HEK293 (cell line): ENCODE data around the gene DOK6.

Source experiments
- CTCF ChIA-PET: fragments of 350-600 bp; formaldehyde crosslinking; extraction: SDS; loops from one replicate; lab custom pipeline; 2021; ENCODE audit warnings: antibody characterized with exemption; lab: Yijun Ruan, JAX
- POLR2A ChIA-PET: fragments of 300-600 bp; formaldehyde crosslinking; extraction: SDS; loops from one replicate; lab custom pipeline; 2020; ENCODE audit warnings: antibody characterized with exemption, inconsistent platforms; lab: Yijun Ruan, JAX
- H3K27ac ChIP-seq: fragments of 200-500 bp; sonication (Bioruptor generic); 2 replicates; pipeline ENCODE4 v1.5.1; 2014; ENCODE audit warnings: low read depth, low read length, control low read depth, inconsistent platforms; ENCODE audit errors: extremely low read depth
- H3K36me3 ChIP-seq, 2 experiments: fragments of 200-500 bp in 1 of 2; sonication (Bioruptor generic) in 1 of 2; 1 replicate in 1 of 2; 2 replicates in 1 of 2; pipeline ENCODE4 v1.5.1; 2014 to 2017; ENCODE audit warnings: inconsistent platforms in 2 of 2, low read length in 2 of 2; ENCODE audit not compliant: control insufficient read depth in 2 of 2, insufficient read depth in 1 of 2
- H3K4me1 ChIP-seq: fragments of 200-500 bp; sonication (Bioruptor generic); 2 replicates; pipeline ENCODE4 v1.5.1; 2014; ENCODE audit warnings: mild to moderate bottlenecking, low read length, inconsistent platforms; ENCODE audit not compliant: control insufficient read depth, insufficient read depth
- H3K4me3 ChIP-seq: 2 replicates; pipeline ENCODE4 v1.5.1; 2011; ENCODE audit warnings: low read depth, mild to moderate bottlenecking, control low read depth, low read length, moderate library complexity
- H3K9me3 ChIP-seq: fragments of 200-500 bp; sonication (Bioruptor generic); 2 replicates; pipeline ENCODE4 v1.5.1; 2014; ENCODE audit warnings: low read depth, low read length, inconsistent platforms; ENCODE audit not compliant: control insufficient read depth, insufficient read depth
- IKZF3 ChIP-seq: fragments of 450-650 bp; IDR thresholded peaks from 2 replicates; pipeline ENCODE4 v1.5.0; 2018; ENCODE audit warnings: missing biosample characterization, mild to moderate bottlenecking, missing genetic modification characterization, moderate library complexity
- ZBTB17 ChIP-seq: fragments of 450-650 bp; formaldehyde crosslinking; IDR thresholded peaks from 2 replicates; pipeline ENCODE4 v1.5.1; 2016; ENCODE audit warnings: missing biosample characterization, missing genetic modification characterization
- ZNF148 ChIP-seq: fragments of 450-650 bp; formaldehyde crosslinking; IDR thresholded peaks from 2 replicates; pipeline ENCODE4 v1.5.0; 2017; ENCODE audit warnings: missing biosample characterization, missing genetic modification characterization, borderline replicate concordance
- ZNF2 ChIP-seq: fragments of 450-650 bp; formaldehyde crosslinking; IDR thresholded peaks from 2 replicates; pipeline ENCODE4 v1.5.1; 2016; ENCODE audit warnings: missing biosample characterization, missing genetic modification characterization
- ZNF23 ChIP-seq: fragments of 450-650 bp; formaldehyde crosslinking; IDR thresholded peaks from 2 replicates; pipeline ENCODE4 v1.5.1; 2016; ENCODE audit warnings: missing biosample characterization, missing genetic modification characterization, borderline replicate concordance
- ZNF398 ChIP-seq: fragments of 450-650 bp; formaldehyde crosslinking; IDR thresholded peaks from 2 replicates; pipeline ENCODE4 v1.5.1; 2017; ENCODE audit warnings: missing biosample characterization, missing genetic modification characterization
- ZNF560 ChIP-seq: fragments of 450-650 bp; formaldehyde crosslinking; IDR thresholded peaks from 2 replicates; pipeline ENCODE4 v1.5.1; 2017; ENCODE audit warnings: missing biosample characterization, missing genetic modification characterization, borderline replicate concordance
- ZNF626 ChIP-seq: fragments of 450-650 bp; sonication (Bioruptor Pico); formaldehyde crosslinking; IDR thresholded peaks from 2 replicates; pipeline ENCODE4 v1.5.1; 2018; ENCODE audit warnings: missing biosample characterization, missing genetic modification characterization, inconsistent platforms
- ZNF660 ChIP-seq: fragments of 450-650 bp; IDR thresholded peaks from 2 replicates; pipeline ENCODE4 v1.5.1; 2018; ENCODE audit warnings: missing biosample characterization, mild to moderate bottlenecking, missing genetic modification characterization
- ZNF747 ChIP-seq: fragments of 450-650 bp; formaldehyde crosslinking; IDR thresholded peaks from 2 replicates; pipeline ENCODE4 v1.5.1; 2016; ENCODE audit warnings: missing biosample characterization, missing genetic modification characterization
- TF ChIP-seq, protein P1 (sequence below): fragments of 450-650 bp; formaldehyde crosslinking; IDR thresholded peaks from 2 replicates; pipeline ENCODE4 v1.5.1; 2016; ENCODE audit warnings: missing biosample characterization, missing genetic modification characterization
- TF ChIP-seq, protein P2 (sequence below): fragments of 450-650 bp; formaldehyde crosslinking; IDR thresholded peaks from 2 replicates; pipeline ENCODE4 v1.5.1; 2017; ENCODE audit warnings: missing biosample characterization, missing genetic modification characterization
- TF ChIP-seq, protein P3 (sequence below): fragments of 450-650 bp; formaldehyde crosslinking; IDR thresholded peaks from 2 replicates; pipeline ENCODE4 v1.5.1; 2016; ENCODE audit warnings: missing biosample characterization, missing genetic modification characterization

DOK6 gene

DNA sequence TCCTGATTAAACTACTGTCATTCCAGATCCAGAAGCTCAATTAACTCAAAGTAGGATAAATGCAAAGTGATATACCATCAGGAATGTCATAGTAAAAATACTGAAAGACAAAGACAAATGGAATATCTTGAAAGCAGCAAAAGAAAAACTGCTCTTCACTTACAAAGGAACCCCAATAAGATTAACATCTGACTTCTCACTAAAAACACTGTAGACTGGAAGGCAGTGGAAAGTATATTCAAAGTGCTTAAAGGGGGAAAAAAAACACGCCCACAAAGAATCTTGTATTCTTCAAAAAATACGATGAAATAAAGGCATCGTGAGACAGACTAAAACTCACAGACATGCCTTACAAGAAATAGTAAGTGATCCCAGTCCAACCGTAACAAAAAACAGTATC, 195.7 kb downstream of the DOK6 start (continued):
- TF ChIP-seq, protein P1, sequence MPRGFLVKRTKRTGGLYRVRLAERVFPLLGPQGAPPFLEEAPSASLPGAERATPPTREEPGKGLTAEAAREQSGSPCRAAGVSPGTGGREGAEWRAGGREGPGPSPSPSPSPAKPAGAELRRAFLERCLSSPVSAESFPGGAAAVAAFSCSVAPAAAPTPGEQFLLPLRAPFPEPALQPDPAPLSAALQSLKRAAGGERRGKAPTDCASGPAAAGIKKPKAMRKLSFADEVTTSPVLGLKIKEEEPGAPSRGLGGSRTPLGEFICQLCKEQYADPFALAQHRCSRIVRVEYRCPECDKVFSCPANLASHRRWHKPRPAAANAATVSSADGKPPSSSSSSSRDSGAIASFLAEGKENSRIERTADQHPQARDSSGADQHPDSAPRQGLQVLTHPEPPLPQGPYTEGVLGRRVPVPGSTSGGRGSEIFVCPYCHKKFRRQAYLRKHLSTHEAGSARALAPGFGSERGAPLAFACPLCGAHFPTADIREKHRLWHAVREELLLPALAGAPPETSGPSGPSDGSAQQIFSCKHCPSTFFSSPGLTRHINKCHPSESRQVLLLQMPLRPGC (tag by site-specific recombination) = no peak
- no peak for TF ChIP-seq ZNF660 (tag by site-specific recombination)
- TF ChIP-seq, protein P2, sequence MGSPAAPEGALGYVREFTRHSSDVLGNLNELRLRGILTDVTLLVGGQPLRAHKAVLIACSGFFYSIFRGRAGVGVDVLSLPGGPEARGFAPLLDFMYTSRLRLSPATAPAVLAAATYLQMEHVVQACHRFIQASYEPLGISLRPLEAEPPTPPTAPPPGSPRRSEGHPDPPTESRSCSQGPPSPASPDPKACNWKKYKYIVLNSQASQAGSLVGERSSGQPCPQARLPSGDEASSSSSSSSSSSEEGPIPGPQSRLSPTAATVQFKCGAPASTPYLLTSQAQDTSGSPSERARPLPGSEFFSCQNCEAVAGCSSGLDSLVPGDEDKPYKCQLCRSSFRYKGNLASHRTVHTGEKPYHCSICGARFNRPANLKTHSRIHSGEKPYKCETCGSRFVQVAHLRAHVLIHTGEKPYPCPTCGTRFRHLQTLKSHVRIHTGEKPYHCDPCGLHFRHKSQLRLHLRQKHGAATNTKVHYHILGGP (tag by site-specific recombination) = no peak
- TF ChIP-seq, all 188 proteins: peak for 0

DNA sequence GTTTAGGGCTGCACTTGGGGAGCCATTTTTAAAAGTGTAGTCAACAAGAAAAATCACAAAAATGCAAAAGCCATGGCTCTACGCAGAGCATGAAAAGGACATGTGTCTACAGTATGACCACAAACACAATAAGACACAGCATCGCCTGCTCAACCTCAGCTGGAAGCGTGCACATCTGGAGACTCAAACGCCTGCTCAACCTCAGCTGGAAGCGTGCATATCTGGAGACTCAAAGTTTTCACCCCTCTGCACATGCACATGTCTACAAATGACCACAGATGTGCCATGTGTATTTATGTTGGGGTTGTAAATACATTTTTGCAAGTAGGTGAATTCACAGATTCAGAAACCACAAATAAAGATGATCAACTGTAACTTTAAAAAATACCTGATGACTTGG, 196.9 kb downstream of the DOK6 start:
- ChIA-PET CTCF (interaction anchor here (0.7 kb wide), 1 partner anchor 10 kb away, joined by 3 read pairs; no protein-coding TSS in a partner anchor), POLR2A (no interaction called here)
- Histone ChIP-seq H3K36me3 (no peaks in the 10 kb centered on the region), H3K27ac (no peak overlapping the region), H3K4me3 (no peak overlapping the region), H3K4me1 (no peaks in the 10 kb centered on the region), H3K9me3 (no peaks in the 10 kb centered on the region)
- TF ChIP-seq ZNF23 (tag by site-specific recombination) (no peak), ZNF398 (tag by site-specific recombination) (no peak), ZNF2 (tag by site-specific recombination) (no peak), ZNF747 (no peak), ZNF560 (tag by site-specific recombination) (no peak)
- TF ChIP-seq, protein P3, sequence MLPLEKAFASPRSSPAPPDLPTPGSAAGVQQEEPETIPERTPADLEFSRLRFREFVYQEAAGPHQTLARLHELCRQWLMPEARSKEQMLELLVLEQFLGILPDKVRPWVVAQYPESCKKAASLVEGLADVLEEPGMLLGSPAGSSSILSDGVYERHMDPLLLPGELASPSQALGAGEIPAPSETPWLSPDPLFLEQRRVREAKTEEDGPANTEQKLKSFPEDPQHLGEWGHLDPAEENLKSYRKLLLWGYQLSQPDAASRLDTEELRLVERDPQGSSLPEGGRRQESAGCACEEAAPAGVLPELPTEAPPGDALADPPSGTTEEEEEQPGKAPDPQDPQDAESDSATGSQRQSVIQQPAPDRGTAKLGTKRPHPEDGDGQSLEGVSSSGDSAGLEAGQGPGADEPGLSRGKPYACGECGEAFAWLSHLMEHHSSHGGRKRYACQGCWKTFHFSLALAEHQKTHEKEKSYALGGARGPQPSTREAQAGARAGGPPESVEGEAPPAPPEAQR (tag by site-specific recombination) = no peak
- TF ChIP-seq, all 188 proteins: peak for 0

- TF ChIP-seq ZNF148 (no peak), ZBTB17 (no peak), ZNF626 (no peak), IKZF3 (tag by site-specific recombination) (no peak)
- TF ChIP-seq, protein P3 (tag by site-specific recombination) = no peak
- Histone ChIP-seq H3K4me3 (no peak overlapping the region), H3K36me3 (no peaks in the 10 kb centered on the region), H3K4me1 (no peaks in the 10 kb centered on the region), H3K27ac (no peak overlapping the region), H3K9me3 (no peaks in the 10 kb centered on the region)
- ChIA-PET CTCF (no interaction called here), POLR2A (no interaction called here)
These were observed 198.7 kb downstream of the DOK6 start for GRCh38 chr18:69599377-69599776.
